ENCODE data around the gene RASA3. TPM values are rescaled to one million over a fixed set of nuclear protein-coding genes. Genes with fewer than 3 reads are reported as not detected.
A peak's percentile ranks its signal among the peaks of the same experiment; 100 is the strongest.

Gene RASA3
- total RNA-seq, 4 donors from 2014 or later, result 25.0 to 43.1 (median 30.2) TPM

DNA sequence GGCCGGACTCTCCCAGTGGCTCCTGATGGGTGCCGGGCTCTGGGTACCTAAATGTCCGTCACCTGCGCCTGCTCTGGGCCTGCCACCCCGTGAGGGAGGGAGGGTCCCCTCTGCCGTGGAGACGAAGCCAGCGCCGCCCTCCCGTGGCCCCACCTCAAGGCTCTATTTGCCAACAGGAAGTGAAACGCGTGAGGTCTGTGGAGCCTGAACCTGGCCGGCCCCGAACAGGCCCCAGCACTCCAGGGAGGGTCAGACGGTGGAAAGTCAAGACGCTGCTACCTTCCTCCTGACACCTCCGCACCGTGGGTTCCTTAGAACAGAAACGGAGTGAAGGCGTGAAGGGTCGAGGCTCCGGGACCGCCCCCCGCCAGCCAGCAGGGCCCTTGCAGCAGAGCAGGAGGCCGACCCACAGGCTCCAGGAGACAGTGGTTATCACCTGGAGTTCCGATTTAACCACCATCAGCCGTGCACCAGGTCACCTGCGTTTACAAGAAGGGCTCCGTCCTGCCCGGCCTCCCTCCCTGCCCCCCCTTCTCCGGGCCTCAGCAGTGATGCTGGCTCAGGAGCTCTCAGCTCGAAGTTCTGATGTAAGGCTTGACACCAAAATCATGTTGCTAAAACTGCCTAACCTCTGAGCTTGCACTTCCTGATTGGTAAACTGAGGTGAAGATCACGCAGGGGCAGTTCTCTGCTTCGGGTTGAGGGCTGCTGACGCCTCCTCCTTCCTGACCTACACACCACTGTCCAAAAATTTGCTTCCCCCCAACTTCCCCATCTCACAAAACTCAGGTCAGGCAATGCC lies 107.6 kb downstream of the RASA3 start:
- H3K27me3 ChIP-seq, result no peaks in the 10 kb centered on the region
- WGBS, 2 donors (ENCODE audit: low coverage in 1 of 2), result 73 to 80% methylated on average over 1 to 2 of the region's 35 CpGs
- no peaks in the 10 kb centered on the region for H3K9me3 ChIP-seq
- peaks cover 0 to 38% (median 27%) of the 10 kb centered on the region in 3 donors for H3K4me1 ChIP-seq
- peak overlapping the region in 1 of 4 donors; percentile 81 for H3K27ac ChIP-seq
- ATAC-seq, result no peak
- TF ChIP-seq EP300 (IDR thresholded peaks at IDR 0.05), result no peak
- peaks cover 0 to 58% of the 10 kb centered on the region in 2 donors for H3K36me3 ChIP-seq
- no peak overlapping the region for H3K4me3 ChIP-seq

DNA sequence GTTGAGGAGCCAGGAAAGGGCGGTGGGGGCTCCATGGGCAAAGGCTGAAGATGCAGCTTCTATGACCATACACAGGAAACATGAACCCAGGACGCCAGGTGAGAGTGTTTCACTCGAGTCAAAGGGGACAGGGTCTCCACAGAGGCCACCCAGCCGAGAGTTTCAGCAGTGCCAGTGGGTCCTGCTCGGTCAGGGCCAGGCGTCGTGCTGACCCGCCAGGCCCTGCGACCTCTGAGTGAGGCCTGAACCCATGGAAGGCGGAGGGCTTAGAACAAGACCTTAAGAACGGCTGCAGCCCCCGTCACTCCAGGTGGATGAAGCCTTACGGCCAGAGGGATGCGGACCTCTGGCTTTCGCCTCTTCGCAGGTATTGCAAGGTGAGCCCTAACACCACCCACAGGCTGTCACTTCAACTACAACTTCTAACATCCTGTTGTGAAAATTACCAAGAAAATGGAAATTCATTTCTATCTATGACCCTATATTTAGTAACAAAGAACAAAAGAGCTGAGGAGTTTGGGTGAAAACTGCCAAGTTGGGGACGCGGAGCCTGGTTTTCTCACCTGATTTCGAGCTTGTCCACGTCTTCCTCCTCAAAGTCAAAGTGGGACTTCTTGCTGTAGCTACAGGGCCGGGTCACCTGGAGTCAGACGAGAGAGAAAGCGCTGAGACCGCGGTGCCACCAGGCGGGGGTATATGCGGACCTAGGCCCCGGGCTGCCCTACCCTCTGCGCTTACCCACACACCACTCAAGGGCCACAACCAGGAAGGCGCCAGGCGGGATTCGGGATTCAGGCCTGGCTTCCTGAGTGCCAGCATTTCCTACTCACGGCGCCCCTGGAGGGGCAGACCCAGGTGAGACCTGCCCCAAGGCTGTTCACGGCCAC lies 108.5 kb downstream of the RASA3 start:
- WGBS, 2 donors (ENCODE audit: low coverage in 1 of 2), result 92% methylated on average over 19 to 22 of the region's 35 CpGs
- no peak for ATAC-seq
- Histone ChIP-seq H3K4me1 (peaks cover 0 to 38% (median 27%) of the 10 kb centered on the region in 3 donors), H3K27me3 (no peaks in the 10 kb centered on the region), H3K27ac (no peak overlapping the region), H3K36me3 (peaks cover 0 to 65% of the 10 kb centered on the region in 2 donors), H3K9me3 (no peaks in the 10 kb centered on the region), H3K4me3 (no peak overlapping the region)
- TF ChIP-seq, protein P1, sequence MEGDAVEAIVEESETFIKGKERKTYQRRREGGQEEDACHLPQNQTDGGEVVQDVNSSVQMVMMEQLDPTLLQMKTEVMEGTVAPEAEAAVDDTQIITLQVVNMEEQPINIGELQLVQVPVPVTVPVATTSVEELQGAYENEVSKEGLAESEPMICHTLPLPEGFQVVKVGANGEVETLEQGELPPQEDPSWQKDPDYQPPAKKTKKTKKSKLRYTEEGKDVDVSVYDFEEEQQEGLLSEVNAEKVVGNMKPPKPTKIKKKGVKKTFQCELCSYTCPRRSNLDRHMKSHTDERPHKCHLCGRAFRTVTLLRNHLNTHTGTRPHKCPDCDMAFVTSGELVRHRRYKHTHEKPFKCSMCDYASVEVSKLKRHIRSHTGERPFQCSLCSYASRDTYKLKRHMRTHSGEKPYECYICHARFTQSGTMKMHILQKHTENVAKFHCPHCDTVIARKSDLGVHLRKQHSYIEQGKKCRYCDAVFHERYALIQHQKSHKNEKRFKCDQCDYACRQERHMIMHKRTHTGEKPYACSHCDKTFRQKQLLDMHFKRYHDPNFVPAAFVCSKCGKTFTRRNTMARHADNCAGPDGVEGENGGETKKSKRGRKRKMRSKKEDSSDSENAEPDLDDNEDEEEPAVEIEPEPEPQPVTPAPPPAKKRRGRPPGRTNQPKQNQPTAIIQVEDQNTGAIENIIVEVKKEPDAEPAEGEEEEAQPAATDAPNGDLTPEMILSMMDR (IDR thresholded peaks at IDR 0.05), result no peak
- TF ChIP-seq POLR2A (IDR thresholded peaks at IDR 0.05), result no peak
- no peak for TF ChIP-seq EP300 (IDR thresholded peaks at IDR 0.05)
- no peak for TF ChIP-seq POLR2AphosphoS5 (IDR thresholded peaks at IDR 0.05)

DNA sequence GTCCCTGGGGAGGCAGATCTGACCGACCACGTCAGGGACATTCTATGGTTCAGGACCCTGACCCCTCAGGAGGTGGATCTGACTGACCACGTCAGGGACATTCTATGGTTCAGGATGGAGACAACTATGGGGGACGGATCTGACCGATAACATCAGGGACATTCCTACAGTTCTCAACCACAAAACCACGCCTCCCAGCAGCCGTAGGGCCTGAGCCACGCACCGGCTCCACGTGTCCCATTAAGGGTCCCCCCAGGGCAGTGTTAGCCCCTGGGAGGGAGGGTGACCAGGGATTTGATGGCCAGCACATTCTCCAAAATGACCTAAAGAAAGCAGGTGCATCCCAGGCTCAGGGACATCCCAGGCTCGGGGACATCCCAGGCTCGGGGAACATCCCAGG lies 109.5 kb downstream of the RASA3 start:
- Histone ChIP-seq H3K4me3 (no peak overlapping the region), H3K27ac (no peak overlapping the region), H3K4me1 (peaks cover 0 to 33% (median 26%) of the 10 kb centered on the region in 3 donors), H3K36me3 (peaks cover 0 to 76% of the 10 kb centered on the region in 2 donors), H3K9me3 (no peaks in the 10 kb centered on the region), H3K27me3 (no peaks in the 10 kb centered on the region)
- WGBS, 2 donors (ENCODE audit: low coverage in 1 of 2), result 100% methylated on average over 6 of the region's 12 CpGs; no CpG with 5 or more reads in 1 of the 2 donors
- TF ChIP-seq, protein P1 (IDR thresholded peaks at IDR 0.05), result no peak
- ATAC-seq, result no peak

DNA sequence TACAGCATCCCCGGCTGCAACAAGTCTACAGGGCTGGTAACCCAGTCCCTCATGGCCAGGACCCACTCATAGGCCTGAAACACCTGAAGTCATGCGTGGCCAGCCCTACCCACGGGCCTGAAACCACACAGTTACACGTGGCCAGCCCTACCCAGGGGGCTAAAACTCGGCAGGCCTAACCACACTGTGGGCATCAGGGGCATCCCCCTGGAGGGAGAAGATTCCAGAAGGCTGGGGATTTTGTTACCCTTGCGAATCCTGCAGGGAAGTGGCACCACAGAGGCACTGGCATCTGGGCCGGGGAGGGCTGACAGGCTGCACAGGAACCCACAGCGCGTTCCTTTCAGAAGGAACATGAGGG lies 110.1 kb downstream of the RASA3 start:
- H3K9me3 ChIP-seq, result no peaks in the 10 kb centered on the region
- H3K36me3 ChIP-seq, result peaks cover 0 to 82% of the 10 kb centered on the region in 2 donors
- WGBS, 2 donors (ENCODE audit: low coverage in 1 of 2), result 83 to 92% methylated on average over 2 of the region's 9 CpGs

More for the DNA sequence above, 110.1 kb downstream of the RASA3 start:
- peaks cover 0 to 27% (median 21%) of the 10 kb centered on the region in 3 donors for H3K4me1 ChIP-seq
- H3K4me3 ChIP-seq, result no peak overlapping the region
- H3K27ac ChIP-seq, result no peak overlapping the region
- H3K27me3 ChIP-seq, result no peaks in the 10 kb centered on the region
- no peak for ATAC-seq
- no peak for TF ChIP-seq POLR2AphosphoS5 (IDR thresholded peaks at IDR 0.05)
- TF ChIP-seq POLR2A (IDR thresholded peaks at IDR 0.05), result no peak
- TF ChIP-seq EP300 (IDR thresholded peaks at IDR 0.05), result no peak
- TF ChIP-seq, protein P1 (IDR thresholded peaks at IDR 0.05), result no peak

Data from gastroesophageal sphincter (tissue), 4 donors.